Measurements from ENCODE around the gene PPM1A.

GRCh38 chr14:60238955-60239354 is 10.1 kb upstream of the PPM1A start:
- TF ChIP-seq PATZ1 (CRISPR knock-in tag; IDR thresholded peaks at IDR 0.05; ENCODE audit: borderline replicate concordance) (no peak), ZNF70 (CRISPR knock-in tag; IDR thresholded peaks at IDR 0.05) (no peak), GLIS3 (CRISPR knock-in tag; IDR thresholded peaks at IDR 0.05) (no peak), TCF4 (CRISPR knock-in tag; IDR thresholded peaks at IDR 0.05; ENCODE audit: borderline replicate concordance) (no peak), ARNTL (CRISPR knock-in tag; IDR thresholded peaks at IDR 0.05; ENCODE audit: borderline replicate concordance, low read depth) (no peak), CREB5 (CRISPR knock-in tag; IDR thresholded peaks at IDR 0.05; ENCODE audit: low read depth) (no peak), ZFP30 (CRISPR knock-in tag; IDR thresholded peaks at IDR 0.05) (no peak)

Measured in SK-N-SH treated with all-trans-retinoic acid at 6 μM for 48 hours (cell line).